OCI-LY3 (cell line): ENCODE results near the gene PDE3A.
A peak's percentile ranks its signal among the peaks of the same experiment; 100 is the strongest.

Source experiments
- H2AFZ ChIP-seq: fragments of 200-600, 300-600 bp; shearing (Covaris generic); 2 replicates; pipeline ENCODE4 v1.6.0; 2014; ENCODE audit warnings: antibody characterized with exemption, low read depth, low read length
- H3K27ac ChIP-seq: fragments of 200-600, 300-600 bp; sonication (generic); 2 replicates; pipeline ENCODE4 v1.5.1; 2014; ENCODE audit warnings: mild to moderate bottlenecking, low read length, moderate library complexity, mixed read lengths
- H3K27me3 ChIP-seq: fragments of 200-600, 300-600 bp; sonication (generic); 2 replicates; pipeline ENCODE4 v1.6.1; 2014; ENCODE audit warnings: low read depth, low read length, mixed read lengths
- H3K36me3 ChIP-seq: fragments of 200-600, 300-600 bp; sonication (generic); replicated peaks from 2 replicates; pipeline ENCODE3; 2014; ENCODE audit warnings: low read depth, low read length, mixed read lengths
- H3K4me1 ChIP-seq: fragments of 300-600, 200-600 bp; sonication (generic); 2 replicates; pipeline ENCODE4 v1.6.1; 2014; ENCODE audit warnings: low read length, mixed read lengths
- H3K4me2 ChIP-seq: fragments of 200-600, 300-600 bp; sonication (generic); 2 replicates; pipeline ENCODE4 v1.6.1; 2014; ENCODE audit warnings: low read length, mixed read lengths
- H3K4me3 ChIP-seq: fragments of 300-600, 200-600 bp; sonication (generic); 2 replicates; pipeline ENCODE4 v1.5.1; 2014; ENCODE audit warnings: antibody characterized with exemption, mild to moderate bottlenecking, low read length, moderate library complexity
- H3K79me2 ChIP-seq: fragments of 300-600, 200-600 bp; shearing (Covaris generic); 2 replicates; pipeline ENCODE4 v1.6.1; 2014; ENCODE audit warnings: mild to moderate bottlenecking, low read length, mixed read lengths
- H3K9ac ChIP-seq: fragments of 300-600, 200-600 bp; shearing (Covaris generic); 2 replicates; pipeline ENCODE4 v1.6.0; 2014; ENCODE audit warnings: mild to moderate bottlenecking, low read length, moderate library complexity
- H3K9me3 ChIP-seq: fragments of 200-600, 300-600 bp; shearing (Covaris generic); 2 replicates; pipeline ENCODE4 v1.6.1; 2014; ENCODE audit warnings: low read length, mixed read lengths; ENCODE audit not compliant: insufficient read depth
- H4K20me1 ChIP-seq: fragments of 200-600, 300-600 bp; sonication (generic); 2 replicates; pipeline ENCODE4 v1.6.1; 2016; ENCODE audit warnings: low read length, mixed read lengths; ENCODE audit not compliant: insufficient read depth
- CTCF ChIP-seq: fragments of 200-600, 300-600 bp; sonication (generic); IDR thresholded peaks from 2 replicates; pipeline ENCODE4 v1.5.1; 2014; ENCODE audit warnings: antibody characterized with exemption, low read length, low read depth
- EZH2phosphoT487 ChIP-seq: fragments of 200-600 bp; shearing (Covaris generic); IDR thresholded peaks from 2 replicates; pipeline ENCODE4 v1.6.1; 2018; ENCODE audit warnings: antibody characterized with exemption, mixed run types, low read depth

The PDE3A gene

DNA sequence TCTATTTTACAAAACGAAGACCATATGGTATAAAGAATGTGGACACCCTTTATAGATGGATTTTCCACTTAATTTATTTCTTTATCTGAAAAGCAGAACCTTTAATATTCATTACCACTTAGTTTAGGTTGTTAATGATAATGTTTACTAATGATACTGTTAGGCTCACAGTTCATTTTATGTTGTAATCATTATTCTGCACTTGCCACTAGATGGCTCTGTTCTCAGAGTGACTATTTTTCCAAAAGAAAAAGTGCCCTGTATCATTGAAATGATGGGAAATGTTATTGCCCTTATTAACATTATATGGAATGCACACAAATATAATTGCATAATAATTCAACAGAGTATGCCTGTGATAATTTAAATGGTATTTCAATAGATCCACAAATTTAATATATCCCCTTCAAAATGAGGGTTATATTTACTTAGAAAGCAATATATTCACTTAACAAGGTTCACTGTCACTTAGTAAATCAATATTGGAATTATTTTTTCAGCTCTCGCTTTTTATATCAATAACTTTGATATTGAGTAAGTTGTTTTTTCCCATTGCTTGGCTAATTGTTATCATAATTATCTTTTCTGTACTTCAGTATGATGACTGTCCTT is 95.7 kb downstream of the PDE3A start:
- H2AFZ ChIP-seq: no peak overlapping the region
- H3K27ac ChIP-seq: no peak overlapping the region
- no peaks in the 10 kb centered on the region for H3K9me3 ChIP-seq
- TF ChIP-seq EZH2phosphoT487 (no peak), CTCF (peak; percentile 74)
- no peak overlapping the region for H3K4me2 ChIP-seq
- no peak overlapping the region for H3K9ac ChIP-seq
- no peaks in the 10 kb centered on the region for H4K20me1 ChIP-seq
- H3K36me3 ChIP-seq: no peaks in the 10 kb centered on the region
- H3K27me3 ChIP-seq: no peaks in the 10 kb centered on the region
- no peak overlapping the region for H3K4me3 ChIP-seq
- no peaks in the 10 kb centered on the region for H3K79me2 ChIP-seq
- no peaks in the 10 kb centered on the region for H3K4me1 ChIP-seq

GRCh38 chr12:20469300-20469699 is 101.0 kb downstream of the PDE3A start:
- Histone ChIP-seq H3K9me3 (no peaks in the 10 kb centered on the region), H3K9ac (no peak overlapping the region), H3K79me2 (no peaks in the 10 kb centered on the region), H3K27me3 (no peaks in the 10 kb centered on the region), H4K20me1 (no peaks in the 10 kb centered on the region), H2AFZ (no peak overlapping the region), H3K4me3 (no peak overlapping the region), H3K4me2 (no peak overlapping the region), H3K36me3 (no peaks in the 10 kb centered on the region), H3K4me1 (no peaks in the 10 kb centered on the region), H3K27ac (no peak overlapping the region)
- TF ChIP-seq CTCF (no peak), EZH2phosphoT487 (no peak)

DNA sequence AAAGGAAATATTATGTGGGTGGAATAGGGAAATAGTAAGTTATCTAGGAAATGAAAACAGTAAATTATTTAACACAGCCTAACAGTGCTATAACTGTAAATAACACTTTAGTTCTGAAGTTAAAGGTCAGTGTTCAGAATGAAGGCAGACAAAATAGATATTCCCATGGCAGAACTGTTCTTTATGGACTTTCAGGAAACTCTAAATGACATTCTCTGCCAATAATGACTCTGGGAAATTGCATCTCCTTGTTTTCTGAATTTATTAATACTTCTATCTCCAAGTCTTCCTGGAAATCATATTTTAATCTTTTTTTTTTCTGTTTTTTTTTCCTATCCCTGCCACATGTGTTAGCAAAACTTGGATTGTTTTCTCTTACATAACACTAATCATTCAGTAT is 101.4 kb downstream of the PDE3A start:
- Histone ChIP-seq H3K27ac (no peak overlapping the region), H3K4me2 (no peak overlapping the region), H3K36me3 (no peaks in the 10 kb centered on the region), H3K9ac (no peak overlapping the region), H3K9me3 (no peaks in the 10 kb centered on the region), H3K4me1 (no peaks in the 10 kb centered on the region), H4K20me1 (no peaks in the 10 kb centered on the region), H3K27me3 (no peaks in the 10 kb centered on the region), H3K4me3 (no peak overlapping the region), H3K79me2 (no peaks in the 10 kb centered on the region), H2AFZ (no peak overlapping the region)
- TF ChIP-seq CTCF (no peak), EZH2phosphoT487 (no peak)

DNA sequence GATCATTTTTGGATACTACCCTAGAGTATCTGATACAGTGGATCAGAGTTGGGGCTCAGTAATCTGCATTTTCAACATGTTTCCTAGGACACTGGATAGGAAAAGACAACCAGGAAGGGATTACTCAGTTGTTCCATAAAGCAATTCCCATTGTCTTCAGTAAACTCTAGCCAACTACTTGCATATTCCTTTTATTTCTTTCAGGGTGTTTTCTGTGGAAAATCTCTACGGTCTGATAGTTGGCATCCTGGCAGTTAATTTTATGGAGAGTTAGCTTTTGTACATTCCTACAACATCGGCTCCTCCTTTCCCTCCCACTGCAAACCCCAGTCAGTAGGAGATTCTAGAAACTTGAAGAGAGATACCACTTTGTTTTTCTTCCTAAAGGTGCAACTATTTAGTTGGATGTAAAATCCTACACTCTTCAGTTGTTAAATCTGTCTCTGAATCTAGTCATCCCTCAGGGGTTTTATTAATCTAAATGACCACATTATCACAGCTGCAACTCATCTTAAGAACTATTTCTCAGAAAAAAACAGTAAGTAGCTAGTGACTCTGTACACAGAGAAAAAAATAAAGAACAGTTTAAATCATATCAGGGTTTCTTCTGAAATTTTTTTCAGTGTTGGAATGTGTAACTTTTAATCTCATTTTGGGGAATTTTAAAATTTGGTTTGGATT is 103.9 kb downstream of the PDE3A start:
- H3K79me2 ChIP-seq: no peaks in the 10 kb centered on the region
- TF ChIP-seq CTCF (no peak), EZH2phosphoT487 (no peak)
- H2AFZ ChIP-seq: no peak overlapping the region
- H3K36me3 ChIP-seq: no peaks in the 10 kb centered on the region
- H3K4me2 ChIP-seq: no peak overlapping the region
- H3K9me3 ChIP-seq: no peaks in the 10 kb centered on the region
- peaks cover 7% of the 10 kb centered on the region; the same call in 1 of the 2 replicates for H3K27me3 ChIP-seq
- H4K20me1 ChIP-seq: no peaks in the 10 kb centered on the region
- H3K4me1 ChIP-seq: no peaks in the 10 kb centered on the region
- H3K9ac ChIP-seq: no peak overlapping the region
- no peak overlapping the region for H3K4me3 ChIP-seq
- H3K27ac ChIP-seq: no peak overlapping the region
